H1 (cell line): ENCODE measurements around the gene PRUNE1. TPM values are rescaled to one million over a fixed set of nuclear protein-coding genes. Genes with fewer than 3 reads are reported as not detected.

Experiments
- CTCF ChIA-PET: fragments of 300-600 bp; sonication (Branson Sonifier 250); formaldehyde crosslinking; loops from one replicate; lab custom pipeline; 2021; ENCODE audit not compliant: partially characterized antibody; lab: Charles Lee
- POLR2A ChIA-PET: fragments of 300-600 bp; sonication (Branson Sonifier 250); formaldehyde crosslinking; loops from one replicate; lab custom pipeline; 2021; ENCODE audit warnings: inconsistent platforms; ENCODE audit not compliant: partially characterized antibody; lab: Charles Lee
- DNase-seq, 2 experiments: peaks; one replicate each; pipeline versions ENCODE4 v3.0.0 to v3.0.0-alpha.2; 2010 to 2022; ENCODE audit warnings: low spot score in 2 of 2, low read depth in 1 of 2, mixed read lengths in 1 of 2
- FAIRE-seq: peaks from 2 replicates; lab custom pipeline; 2011; peaks lifted over from hg19 to GRCh38; lab: Jason Lieb, UNC
- H2AFZ ChIP-seq: 2 replicates; pipeline ENCODE4 v1.8.1; 2012; ENCODE audit warnings: low read length, inconsistent platforms
- H2AK5ac ChIP-seq: 2 replicates; pipeline ENCODE4 v1.6.1; 2013; ENCODE audit warnings: low read depth, low read length
- H2BK120ac ChIP-seq: replicated peaks from 2 replicates; pipeline ENCODE3; 2013; ENCODE audit warnings: low read depth, low read length, inconsistent platforms
- H2BK12ac ChIP-seq: 2 replicates; pipeline ENCODE4 v1.6.1; 2013; ENCODE audit warnings: low read depth, low read length
- H2BK15ac ChIP-seq: 2 replicates; pipeline ENCODE4 v1.6.1; 2013; ENCODE audit warnings: low read length
- H2BK20ac ChIP-seq: 2 replicates; pipeline ENCODE4 v1.6.1; 2013; ENCODE audit warnings: low read length
- H2BK5ac ChIP-seq: 2 replicates; pipeline ENCODE4 v1.6.1; 2013; ENCODE audit warnings: low read depth, low read length
- H3K14ac ChIP-seq: 2 replicates; pipeline ENCODE4 v1.6.1; 2013; ENCODE audit warnings: inconsistent platforms; ENCODE audit not compliant: insufficient read length
- H3K18ac ChIP-seq: 2 replicates; pipeline ENCODE4 v1.6.1; 2013; ENCODE audit warnings: low read length; ENCODE audit errors: extremely low read depth
- H3K23ac ChIP-seq: 2 replicates; pipeline ENCODE4 v1.6.1; 2013; ENCODE audit warnings: inconsistent platforms; ENCODE audit not compliant: insufficient read length
- H3K23me2 ChIP-seq: 2 replicates; pipeline ENCODE4 v1.6.1; 2013; ENCODE audit warnings: low read depth, low read length
- H3K27ac ChIP-seq: 2 replicates; pipeline ENCODE4 v1.6.1; 2011; ENCODE audit warnings: low read depth, low read length, inconsistent platforms
- H3K27me3 ChIP-seq, 4 experiments: replicated peaks in 1 of 4; 1 replicate in 1 of 4; 2 replicates in 3 of 4; pipeline versions ENCODE4 v1.6.1 to v1.8.1; 2011 to 2013; ENCODE audit warnings: low read length in 3 of 4, mild to moderate bottlenecking in 3 of 4, inconsistent platforms in 2 of 4, mixed read lengths in 2 of 4, moderate library complexity in 1 of 4; ENCODE audit not compliant: control insufficient read depth in 3 of 4, insufficient read depth in 3 of 4; ENCODE audit errors: extremely low read depth in 1 of 4
- H3K36me3 ChIP-seq, 4 experiments: 2 replicates each; pipeline versions ENCODE4 v1.6.1 to v1.8.1; 2011 to 2013; ENCODE audit warnings: mild to moderate bottlenecking in 4 of 4, low read length in 3 of 4, moderate library complexity in 2 of 4, control low read depth in 1 of 4, inconsistent platforms in 1 of 4; ENCODE audit not compliant: insufficient read depth in 4 of 4, control insufficient read depth in 2 of 4
- H3K4ac ChIP-seq: replicated peaks from 2 replicates; pipeline ENCODE3; 2013; ENCODE audit warnings: low read length, low read depth, mixed read lengths, inconsistent platforms; ENCODE audit not compliant: insufficient read length
- H3K4me1 ChIP-seq, 4 experiments: replicated peaks in 1 of 4; 1 replicate in 1 of 4; 2 replicates in 3 of 4; pipeline versions ENCODE4 v1.6.1 to v1.8.1; 2011 to 2013; ENCODE audit warnings: low read length in 3 of 4, inconsistent platforms in 2 of 4, mixed read lengths in 1 of 4; ENCODE audit not compliant: insufficient read depth in 4 of 4, control insufficient read depth in 3 of 4
- H3K4me2 ChIP-seq, 2 experiments: 2 replicates each; pipeline versions ENCODE4 v1.6.1 to v1.8.1; 2011 to 2013; ENCODE audit warnings: low read depth in 2 of 2, low read length in 2 of 2, control low read depth in 1 of 2, inconsistent platforms in 1 of 2, mild to moderate bottlenecking in 1 of 2; ENCODE audit not compliant: insufficient read depth in 1 of 2
- H3K4me3 ChIP-seq, 4 experiments: fragments of 200-600, 300-600 bp in 1 of 4; sonication (generic), shearing (Covaris generic), sonication (Bioruptor Twin) in 1 of 4; 2 replicates each; pipeline versions ENCODE4 v1.5.1 to v1.8.1; 2011 to 2016; ENCODE audit warnings: low read length in 4 of 4, low read depth in 3 of 4, control low read depth in 2 of 4, inconsistent platforms in 2 of 4, mild to moderate bottlenecking in 2 of 4, mixed read lengths in 1 of 4, moderate library complexity in 1 of 4; ENCODE audit not compliant: insufficient read depth in 2 of 4; ENCODE audit errors: extremely low read depth in 1 of 4
- H3K56ac ChIP-seq: replicated peaks from 2 replicates; pipeline ENCODE3; 2013; ENCODE audit warnings: low read depth, mild to moderate bottlenecking, mixed read lengths, low read length, inconsistent platforms; ENCODE audit not compliant: insufficient read length
- H3K79me1 ChIP-seq: 2 replicates; pipeline ENCODE4 v1.6.1; 2013; ENCODE audit warnings: low read depth, low read length, control low read depth
- H3K79me2 ChIP-seq, 2 experiments: 2 replicates each; pipeline versions ENCODE4 v1.6.1 to v1.8.1; 2012 to 2013; ENCODE audit warnings: low read length in 2 of 2, mild to moderate bottlenecking in 2 of 2, inconsistent platforms in 1 of 2; ENCODE audit not compliant: insufficient read depth in 2 of 2, control insufficient read depth in 1 of 2
- H3K9ac ChIP-seq, 4 experiments: replicated peaks in 1 of 4; 1 replicate in 1 of 4; 2 replicates in 3 of 4; pipeline versions ENCODE4 v1.6.1 to v1.8.1; 2011 to 2013; ENCODE audit warnings: low read depth in 3 of 4, low read length in 3 of 4, control low read depth in 2 of 4, mild to moderate bottlenecking in 2 of 4, moderate library complexity in 2 of 4, inconsistent platforms in 1 of 4; ENCODE audit errors: extremely low read depth in 1 of 4
- H3K9me3 ChIP-seq, 2 experiments: 2 replicates each; pipeline versions ENCODE4 v1.6.1 to v1.8.1; 2012 to 2013; ENCODE audit warnings: mild to moderate bottlenecking in 2 of 2, moderate library complexity in 2 of 2, control low read depth in 1 of 2, inconsistent platforms in 1 of 2, low read depth in 1 of 2, low read length in 1 of 2, mixed read lengths in 1 of 2; ENCODE audit not compliant: insufficient read depth in 2 of 2
- H4K20me1 ChIP-seq, 2 experiments: replicated peaks in 1 of 2; 2 replicates each; pipeline versions ENCODE3 to v1.8.1; 2011 to 2013; ENCODE audit warnings: inconsistent platforms in 2 of 2, low read length in 2 of 2, mild to moderate bottlenecking in 1 of 2; ENCODE audit not compliant: insufficient read depth in 2 of 2, control insufficient read depth in 1 of 2
- H4K5ac ChIP-seq: 2 replicates; pipeline ENCODE4 v1.6.1; 2013; ENCODE audit warnings: low read length, low read depth, mixed read lengths, inconsistent platforms; ENCODE audit not compliant: insufficient read length
- H4K8ac ChIP-seq: 2 replicates; pipeline ENCODE4 v1.8.0; 2013; ENCODE audit warnings: mild to moderate bottlenecking, moderate library complexity, low read length, inconsistent platforms; ENCODE audit not compliant: insufficient read depth; ENCODE audit errors: extremely low read depth
- H4K91ac ChIP-seq: replicated peaks from 2 replicates; pipeline ENCODE3; 2013; ENCODE audit warnings: low read length, mixed read lengths, inconsistent platforms; ENCODE audit not compliant: insufficient read length
- CBX8 ChIP-seq: fragments of 300-800, 300-1000 bp; sonication (generic); IDR thresholded peaks from 2 replicates; pipeline ENCODE4 v1.7.1; 2016; ENCODE audit warnings: low read depth, low read length, borderline replicate concordance
- FOSL1 ChIP-seq: IDR thresholded peaks from 2 replicates; pipeline ENCODE4 v1.6.1; 2011; ENCODE audit warnings: mild to moderate bottlenecking, low read depth, low read length, moderate library complexity; ENCODE audit not compliant: insufficient read depth
- GABPA ChIP-seq: IDR thresholded peaks from 2 replicates; pipeline ENCODE4 v1.6.1; 2011; ENCODE audit warnings: mild to moderate bottlenecking, low read length, moderate library complexity, borderline replicate concordance; ENCODE audit not compliant: insufficient read depth
- MAX ChIP-seq: IDR thresholded peaks from 2 replicates; pipeline ENCODE4 v1.6.1; 2012; ENCODE audit warnings: inconsistent platforms
- POLR2A ChIP-seq, 2 experiments: IDR thresholded peaks; 1 replicate in 1 of 2; 2 replicates in 1 of 2; pipeline ENCODE4 v1.6.1; 2011; ENCODE audit warnings: low read depth in 2 of 2, low read length in 2 of 2, mild to moderate bottlenecking in 2 of 2; ENCODE audit errors: control extremely low read depth in 1 of 2
- POLR2AphosphoS5 ChIP-seq: IDR thresholded peaks from 2 replicates; pipeline ENCODE4 v1.6.1; 2011; ENCODE audit warnings: low read depth, low read length
- POU5F1 ChIP-seq: IDR thresholded peaks from 2 replicates; pipeline ENCODE4 v1.6.1; 2011; ENCODE audit warnings: low read depth, mild to moderate bottlenecking, low read length, moderate library complexity
- TEAD4 ChIP-seq: IDR thresholded peaks from 2 replicates; pipeline ENCODE4 v1.6.1; 2012; ENCODE audit warnings: low read depth, low read length, inconsistent platforms, mixed read lengths
- WGBS, 2 experiments: shearing (Covaris generic) in 1 of 2; methylation state at CpG; one replicate each; pipeline versions ENCODE4 v1.1.6 to v1.1.7; 2013 to 2015; ENCODE audit warnings: low lambda C conversion rate in 2 of 2, mixed read lengths in 2 of 2, inconsistent platforms in 1 of 2, low coverage in 1 of 2, missing lambda C conversion rate in 1 of 2; ENCODE audit not compliant: insufficient replicate concordance in 2 of 2, insufficient coverage in 1 of 2, insufficient read length in 1 of 2; ENCODE audit errors: extremely low coverage in 1 of 2, missing lambda C conversion rate in 1 of 2; 5-methylcytosine and 5-hydroxymethylcytosine counted together
- polyA plus RNA-seq, 7 experiments: library from polyadenylated mRNA; depleted of rRNA in 3 of 7; stranded (reverse) in 5 of 7; unstranded in 2 of 7; fragments of >200 nt in 5 of 7; fragments of 200-250 nt in 2 of 7; gene quantifications; 1 replicate in 5 of 7; 2 replicates in 1 of 7; 4 replicates in 1 of 7; pipeline versions ENCODE4 v1.2.1 to v1.2.3, GENCODE V29; 2011 to 2013; ENCODE audit warnings: missing spikeins in 2 of 7, mixed read lengths in 2 of 7
- total RNA-seq: library from RNA; stranded (reverse); fragmentation: NEBNext Ultra II Directional; extraction: Animal tissue kit (Norgen Biotek cat#: 25700); gene quantifications from 2 replicates; pipeline ENCODE4 v1.2.1, GENCODE V29; 2021

Gene PRUNE1
- total and polyA plus RNA-seq, 2 of the 8 experiments (the other 6 are each of a cell fraction or from before 2014, with no cell fraction given), result 32.8 to 54.2 TPM

DNA sequence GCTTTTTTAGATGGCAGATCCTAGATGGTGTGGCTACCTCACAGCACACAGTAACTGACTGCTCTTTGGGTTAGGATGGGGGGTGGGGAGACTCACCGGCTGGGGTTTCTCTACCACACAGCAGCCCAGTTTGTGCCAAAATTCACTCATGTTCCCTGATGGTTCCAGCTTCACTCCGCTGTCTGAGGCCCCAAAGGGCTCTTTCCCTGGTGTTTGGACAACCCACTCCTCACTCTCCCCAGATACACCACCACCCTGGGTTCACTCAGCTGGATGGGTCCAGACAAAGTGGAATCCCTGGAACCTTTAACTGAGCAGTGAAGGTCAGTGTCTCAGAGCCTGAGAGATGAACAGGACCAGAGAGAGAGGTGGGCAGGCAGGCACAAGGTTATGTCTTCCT lies 47.3 kb downstream of the PRUNE1 start:
- CTCF ChIA-PET, result interaction anchor here (1.1 to 1.7 kb wide), 6 partner anchors 16 to 523 kb away, joined by 3 to 5 read pairs (median 4); partner anchors contain the start of gene MINDY1

More for the DNA sequence above, 47.3 kb downstream of the PRUNE1 start:
- H3K14ac ChIP-seq, result no peak overlapping the region
- H4K91ac ChIP-seq, result no peak overlapping the region
- peaks cover 0 to 10% of the 10 kb centered on the region in 2 experiments for H4K20me1 ChIP-seq
- no peaks in the 10 kb centered on the region for H3K27me3 ChIP-seq
- no peak overlapping the region for H3K4me2 ChIP-seq
- no peak for DNase-seq
- peaks cover 7 to 36% of the 10 kb centered on the region in 2 experiments for H3K79me2 ChIP-seq
- no peak overlapping the region for H2BK120ac ChIP-seq
- H2AFZ ChIP-seq, result no peak overlapping the region
- H3K23me2 ChIP-seq, result peaks cover 9% of the 10 kb centered on the region; the same call in 1 of the 2 replicates
- H3K79me1 ChIP-seq, result peaks cover 12% of the 10 kb centered on the region
- H2BK15ac ChIP-seq, result no peak overlapping the region
- TF ChIP-seq MAX (no peak), TEAD4 (no peak), CBX8 (no peak), GABPA (no peak), POU5F1 (no peak), FOSL1 (no peak), POLR2A (IDR thresholded peaks at IDR 0.05; ENCODE audit: control extremely low read depth in 1 of 2, low read depth in 2 of 2, low read length in 2 of 2) (no peak), POLR2AphosphoS5 (no peak)
- no peaks in the 10 kb centered on the region for H3K9me3 ChIP-seq
- no peak overlapping the region for H4K8ac ChIP-seq
- POLR2A ChIA-PET, result interaction anchor here (0.7 to 9.1 kb wide), 3 partner anchors 7 to 12 kb away, joined by 3 to 107 read pairs (median 3); partner anchors contain the start of gene C1orf56
- 88% methylated on average over 1 of the region's 2 CpGs; no CpG with 5 or more reads in 1 of the 2 experiments for WGBS, 2 experiments
- no peak overlapping the region for H3K18ac ChIP-seq
- no peak overlapping the region for H2BK20ac ChIP-seq
- no peak for FAIRE-seq
- H3K4me1 ChIP-seq, result peaks cover 4 to 9% (median 6%) of the 10 kb centered on the region in 4 experiments; a peak in 6 of 7 replicates
- no peak overlapping the region for H2AK5ac ChIP-seq
- H3K36me3 ChIP-seq, result peaks cover 18 to 56% (median 41%) of the 10 kb centered on the region in 4 experiments
- H3K9ac ChIP-seq, result no peak overlapping the region
- H2BK5ac ChIP-seq, result no peak overlapping the region
- H3K27ac ChIP-seq, result no peak overlapping the region
- H3K4me3 ChIP-seq, result no peak overlapping the region
- H3K23ac ChIP-seq, result no peak overlapping the region
- no peak overlapping the region for H3K4ac ChIP-seq
- H4K5ac ChIP-seq, result no peak overlapping the region
- H3K56ac ChIP-seq, result no peak overlapping the region
- H2BK12ac ChIP-seq, result no peak overlapping the region
